HG02981 (cell line): ENCODE results near the gene CCN6.
"Not testable (repeated sequence)": the region's sequence is repeated elsewhere in the genome, so short reads cannot be mapped to it uniquely, and the experiment has no call there.

Source experiments
- ATAC-seq: cut with Tn5 transposase; IDR thresholded peaks from one replicate; pipeline ENCODE4 v1.9.1; 2021; ENCODE audit warnings: mild to moderate bottlenecking, moderate library complexity; ENCODE audit not compliant: unreplicated experiment

Gene CCN6

GRCh38 chr6:112029045-112029822 lies 24.7 kb upstream of the CCN6 start:
- ATAC-seq = no peak

GRCh38 chr6:112030206-112030960 lies 23.5 kb upstream of the CCN6 start:
- ATAC-seq = no peak

- ATAC-seq = no peak
Measured at GRCh38 chr6:112030961-112031660, 22.8 kb upstream of the CCN6 start.

- no peak for ATAC-seq
Measured at GRCh38 chr6:112031960-112032359, 21.9 kb upstream of the CCN6 start.

GRCh38 chr6:112032728-112033127 lies 21.2 kb upstream of the CCN6 start:
- no peak for ATAC-seq

- ATAC-seq = no peak
Measured at GRCh38 chr6:112033791-112034615, 19.9 kb upstream of the CCN6 start.

- no peak for ATAC-seq
Measured at GRCh38 chr6:112034616-112034995, 19.3 kb upstream of the CCN6 start.

- ATAC-seq = no peak
Measured at GRCh38 chr6:112036088-112036637, 17.7 kb upstream of the CCN6 start.

- ATAC-seq = no peak
Measured at GRCh38 chr6:112037783-112038216, 16.1 kb upstream of the CCN6 start.

GRCh38 chr6:112038268-112038667 lies 15.6 kb upstream of the CCN6 start:
- no peak for ATAC-seq

GRCh38 chr6:112038756-112039430 lies 15.0 kb upstream of the CCN6 start:
- ATAC-seq = no peak

- no peak for ATAC-seq
Measured at GRCh38 chr6:112039431-112039770, 14.5 kb upstream of the CCN6 start.

GRCh38 chr6:112040956-112041355 lies 12.9 kb upstream of the CCN6 start:
- no peak for ATAC-seq

- ATAC-seq = no peak
Measured at GRCh38 chr6:112041535-112041934, 12.4 kb upstream of the CCN6 start.

GRCh38 chr6:112043032-112044007 lies 10.6 kb upstream of the CCN6 start:
- peak; percentile 89 for ATAC-seq

GRCh38 chr6:112044196-112044595 lies 9.7 kb upstream of the CCN6 start:
- ATAC-seq = no peak

- no peak for ATAC-seq
Measured at GRCh38 chr6:112044856-112045255, 9.0 kb upstream of the CCN6 start.

GRCh38 chr6:112047523-112047922 lies 6.4 kb upstream of the CCN6 start:
- not testable (repeated sequence) for ATAC-seq
